ENCODE results near the gene CHMP4B.

- TF ChIP-seq POLR2A (IDR thresholded peaks at IDR 0.05) (no peak), CTCF (IDR thresholded peaks at IDR 0.05) (no peak), POLR2AphosphoS5 (IDR thresholded peaks at IDR 0.05) (no peak)
These were observed 37.2 kb downstream of the CHMP4B start for GRCh38 chr20:33848391-33848790.
